Keratinocyte (primary cell): ENCODE measurements around the gene LRP1B. TPM values are rescaled to one million over a fixed set of nuclear protein-coding genes. Genes with fewer than 3 reads are reported as not detected.

ENCODE experiments used
- DNase-seq: peaks from one replicate; pipeline ENCODE4 v3.0.0-alpha.2; 2011; ENCODE audit warnings: low read depth, missing footprints, low spot score
- FAIRE-seq: peaks from 2 replicates; lab custom pipeline; 2011; peaks lifted over from hg19 to GRCh38; lab: Jason Lieb, UNC
- H2AFZ ChIP-seq: 2 replicates; pipeline ENCODE4 v1.6.0; 2012; ENCODE audit warnings: low read length, control low read depth, inconsistent platforms; ENCODE audit not compliant: control insufficient read depth
- H3K27ac ChIP-seq: 2 replicates; pipeline ENCODE4 v1.5.1; 2011; ENCODE audit warnings: low read length; ENCODE audit not compliant: control insufficient read depth, insufficient read depth
- H3K27me3 ChIP-seq: 3 replicates; pipeline ENCODE4 v1.6.0; 2011; ENCODE audit warnings: low read length; ENCODE audit not compliant: control insufficient read depth, insufficient read depth; ENCODE audit errors: extremely low read depth
- H3K36me3 ChIP-seq, 2 experiments: 2 replicates in 1 of 2; 3 replicates in 1 of 2; pipeline ENCODE4 v1.5.1; 2011; ENCODE audit warnings: low read length in 2 of 2, mild to moderate bottlenecking in 1 of 2; ENCODE audit not compliant: control insufficient read depth in 2 of 2, insufficient read depth in 2 of 2; ENCODE audit errors: extremely low read depth in 1 of 2
- H3K4me1 ChIP-seq: 3 replicates; pipeline ENCODE4 v1.5.1; 2011; ENCODE audit warnings: low read length; ENCODE audit not compliant: control insufficient read depth, insufficient read depth; ENCODE audit errors: extremely low read depth
- H3K4me2 ChIP-seq: 3 replicates; pipeline ENCODE4 v1.6.0; 2011; ENCODE audit warnings: low read depth, low read length; ENCODE audit not compliant: control insufficient read depth, insufficient read depth; ENCODE audit errors: extremely low read depth
- H3K4me3 ChIP-seq, 3 experiments: fragments of 200-600 bp in 1 of 3; sonication (generic) in 1 of 3; 2 replicates in 2 of 3; 3 replicates in 1 of 3; pipeline ENCODE4 v1.5.1; 2011 to 2016; ENCODE audit warnings: low read length in 3 of 3, mild to moderate bottlenecking in 3 of 3, control low read depth in 2 of 3, inconsistent platforms in 1 of 3, low read depth in 1 of 3, mixed read lengths in 1 of 3, mixed run types in 1 of 3, moderate library complexity in 1 of 3; ENCODE audit not compliant: control insufficient read depth in 2 of 3, insufficient read depth in 2 of 3; ENCODE audit errors: extremely low read depth in 1 of 3
- H3K79me2 ChIP-seq: 2 replicates; pipeline ENCODE4 v1.6.0; 2012; ENCODE audit warnings: low read length; ENCODE audit not compliant: control insufficient read depth, insufficient read depth
- H3K9ac ChIP-seq: 3 replicates; pipeline ENCODE4 v1.6.0; 2011; ENCODE audit warnings: low read length; ENCODE audit not compliant: control insufficient read depth, insufficient read depth; ENCODE audit errors: extremely low read depth
- H3K9me1 ChIP-seq: 3 replicates; pipeline ENCODE4 v1.6.0; 2011; ENCODE audit warnings: low read length; ENCODE audit not compliant: control insufficient read depth, insufficient read depth; ENCODE audit errors: extremely low read depth
- H3K9me3 ChIP-seq: 2 replicates; pipeline ENCODE4 v1.5.1; 2012; ENCODE audit warnings: low read depth, low read length; ENCODE audit not compliant: control insufficient read depth
- H4K20me1 ChIP-seq: 3 replicates; pipeline ENCODE4 v1.6.0; 2011; ENCODE audit warnings: low read length; ENCODE audit not compliant: control insufficient read depth, insufficient read depth; ENCODE audit errors: extremely low read depth
- EZH2 ChIP-seq: IDR thresholded peaks from one replicate; pipeline ENCODE4 v1.6.1; 2012; ENCODE audit warnings: inconsistent platforms, mild to moderate bottlenecking, low read length, moderate library complexity
- dilution Hi-C: fragments of 300-500 bp; cut with MboI; formaldehyde crosslinking; loops from one replicate; pipeline ENCODE4 v1.7.0; 2020; ENCODE audit warnings: low sequenced_read_pairs; ENCODE audit not compliant: extremely low pct_ligation_motif_present
- polyA plus RNA-seq, 5 experiments: library from polyadenylated mRNA; depleted of rRNA in 3 of 5; stranded (reverse) in 3 of 5; stranded (forward) in 1 of 5; unstranded in 1 of 5; fragments of >200 nt; gene quantifications; 1 replicate in 1 of 5; 2 replicates in 3 of 5; 3 replicates in 1 of 5; pipeline versions ENCODE4 v1.2.1 to v1.2.3, GENCODE V29; 2011 to 2012; ENCODE audit warnings: missing spikeins in 2 of 5, low read depth in 1 of 5, low replicate concordance in 1 of 5
- TF ChIP-seq, protein P1 (sequence below), 3 experiments: IDR thresholded peaks in 1 of 3; conservative IDR thresholded peaks in 1 of 3; optimal IDR thresholded peaks in 1 of 3; 2 replicates in 2 of 3; 3 replicates in 1 of 3; pipeline versions ENCODE3 to v1.5.1; 2011; ENCODE audit warnings: low read length in 3 of 3, mild to moderate bottlenecking in 3 of 3, moderate library complexity in 2 of 3, control low read depth in 1 of 3, inconsistent platforms in 1 of 3; ENCODE audit not compliant: insufficient read depth in 2 of 3; ENCODE audit errors: extremely low read depth in 1 of 3

Gene LRP1B
- polyA plus RNA-seq, 1 donor (not counting 4 experiments of a cell fraction or from before 2014, with no cell fraction given): not detected

DNA sequence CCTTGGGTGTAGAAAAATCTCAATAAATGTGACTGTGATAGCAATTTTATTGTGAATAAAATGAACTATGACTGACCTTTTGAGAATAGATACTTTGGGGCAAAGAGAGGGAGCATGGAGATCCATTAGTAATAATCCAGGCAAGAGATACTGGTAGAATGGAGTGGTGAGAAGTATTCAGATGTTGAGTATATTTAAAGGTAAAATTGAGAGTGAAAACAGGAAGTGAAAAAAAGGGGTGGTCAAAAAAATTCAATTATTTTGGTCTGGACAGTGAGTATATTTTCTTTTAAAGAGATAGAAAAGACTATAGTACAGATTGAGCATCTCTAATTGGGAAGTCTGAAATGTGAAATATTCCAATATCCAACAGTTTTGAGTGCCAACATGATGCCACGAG, 1835.0 kb downstream of the LRP1B start:
- TF ChIP-seq, protein P1, sequence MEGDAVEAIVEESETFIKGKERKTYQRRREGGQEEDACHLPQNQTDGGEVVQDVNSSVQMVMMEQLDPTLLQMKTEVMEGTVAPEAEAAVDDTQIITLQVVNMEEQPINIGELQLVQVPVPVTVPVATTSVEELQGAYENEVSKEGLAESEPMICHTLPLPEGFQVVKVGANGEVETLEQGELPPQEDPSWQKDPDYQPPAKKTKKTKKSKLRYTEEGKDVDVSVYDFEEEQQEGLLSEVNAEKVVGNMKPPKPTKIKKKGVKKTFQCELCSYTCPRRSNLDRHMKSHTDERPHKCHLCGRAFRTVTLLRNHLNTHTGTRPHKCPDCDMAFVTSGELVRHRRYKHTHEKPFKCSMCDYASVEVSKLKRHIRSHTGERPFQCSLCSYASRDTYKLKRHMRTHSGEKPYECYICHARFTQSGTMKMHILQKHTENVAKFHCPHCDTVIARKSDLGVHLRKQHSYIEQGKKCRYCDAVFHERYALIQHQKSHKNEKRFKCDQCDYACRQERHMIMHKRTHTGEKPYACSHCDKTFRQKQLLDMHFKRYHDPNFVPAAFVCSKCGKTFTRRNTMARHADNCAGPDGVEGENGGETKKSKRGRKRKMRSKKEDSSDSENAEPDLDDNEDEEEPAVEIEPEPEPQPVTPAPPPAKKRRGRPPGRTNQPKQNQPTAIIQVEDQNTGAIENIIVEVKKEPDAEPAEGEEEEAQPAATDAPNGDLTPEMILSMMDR (optimal IDR thresholded peaks at IDR 0.05 in 1 of 3, IDR thresholded peaks at IDR 0.05 in 1 of 3, conservative IDR thresholded peaks at IDR 0.05 in 1 of 3; ENCODE audit: extremely low read depth in 1 of 3, insufficient read depth in 2 of 3, low read length in 3 of 3): no peak
- TF ChIP-seq EZH2: no peak
- DNase-seq (no peak), FAIRE-seq (no peak)
- dilution Hi-C loops: no loop called here
- no peaks in the 10 kb centered on the region for H4K20me1 ChIP-seq
- H3K4me3 ChIP-seq: no peak overlapping the region
- H3K4me2 ChIP-seq: no peak overlapping the region
- H2AFZ ChIP-seq: no peak overlapping the region
- H3K79me2 ChIP-seq: no peaks in the 10 kb centered on the region
- H3K9me3 ChIP-seq: peaks cover 2% of the 10 kb centered on the region
- H3K27ac ChIP-seq: no peak overlapping the region
- no peaks in the 10 kb centered on the region for H3K9me1 ChIP-seq
- no peaks in the 10 kb centered on the region for H3K4me1 ChIP-seq
- no peaks in the 10 kb centered on the region for H3K36me3 ChIP-seq
- H3K9ac ChIP-seq: no peak overlapping the region
- H3K27me3 ChIP-seq: no peaks in the 10 kb centered on the region

DNA sequence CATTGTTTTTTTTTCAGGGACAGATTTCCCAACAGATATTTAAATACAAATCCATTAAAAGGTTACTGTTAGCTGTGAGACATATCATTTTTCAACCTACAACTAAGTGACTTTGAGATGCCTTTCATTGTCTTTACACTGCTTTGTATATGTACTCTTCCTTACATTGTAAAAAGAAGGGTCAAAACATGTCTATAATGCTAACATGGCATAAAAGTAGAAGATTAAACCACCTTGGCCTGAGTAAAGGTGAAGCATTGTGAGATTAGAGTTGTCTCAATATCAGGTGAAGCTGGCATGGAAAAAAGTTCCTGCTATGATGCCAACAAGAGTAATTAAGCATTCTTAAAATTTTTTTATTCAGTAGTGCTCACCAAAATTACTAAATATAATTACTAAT, 1842.1 kb downstream of the LRP1B start:
- Histone ChIP-seq H3K4me1 (no peaks in the 10 kb centered on the region), H3K9me1 (no peaks in the 10 kb centered on the region), H3K9ac (no peak overlapping the region), H3K9me3 (no peaks in the 10 kb centered on the region), H3K36me3 (no peaks in the 10 kb centered on the region), H3K4me2 (no peak overlapping the region), H2AFZ (no peak overlapping the region), H3K79me2 (no peaks in the 10 kb centered on the region), H3K4me3 (no peak overlapping the region), H4K20me1 (no peaks in the 10 kb centered on the region), H3K27ac (no peak overlapping the region), H3K27me3 (no peaks in the 10 kb centered on the region)
- dilution Hi-C loops: no loop called here
- TF ChIP-seq, protein P1 (optimal IDR thresholded peaks at IDR 0.05 in 1 of 3, IDR thresholded peaks at IDR 0.05 in 1 of 3, conservative IDR thresholded peaks at IDR 0.05 in 1 of 3; ENCODE audit: extremely low read depth in 1 of 3, insufficient read depth in 2 of 3, low read length in 3 of 3): no peak
- TF ChIP-seq EZH2: no peak
- DNase-seq (no peak), FAIRE-seq (no peak)
